HG02759 (cell line): ENCODE results near the gene SEPTIN2.
"Not testable (repeated sequence)": the region's sequence is repeated elsewhere in the genome, so short reads cannot be mapped to it uniquely, and the experiment has no call there.

Experiments
- ATAC-seq: cut with Tn5 transposase; IDR thresholded peaks from one replicate; pipeline ENCODE4 v1.9.1; 2021; ENCODE audit warnings: mild to moderate bottlenecking, moderate library complexity; ENCODE audit not compliant: unreplicated experiment

The SEPTIN2 gene

DNA sequence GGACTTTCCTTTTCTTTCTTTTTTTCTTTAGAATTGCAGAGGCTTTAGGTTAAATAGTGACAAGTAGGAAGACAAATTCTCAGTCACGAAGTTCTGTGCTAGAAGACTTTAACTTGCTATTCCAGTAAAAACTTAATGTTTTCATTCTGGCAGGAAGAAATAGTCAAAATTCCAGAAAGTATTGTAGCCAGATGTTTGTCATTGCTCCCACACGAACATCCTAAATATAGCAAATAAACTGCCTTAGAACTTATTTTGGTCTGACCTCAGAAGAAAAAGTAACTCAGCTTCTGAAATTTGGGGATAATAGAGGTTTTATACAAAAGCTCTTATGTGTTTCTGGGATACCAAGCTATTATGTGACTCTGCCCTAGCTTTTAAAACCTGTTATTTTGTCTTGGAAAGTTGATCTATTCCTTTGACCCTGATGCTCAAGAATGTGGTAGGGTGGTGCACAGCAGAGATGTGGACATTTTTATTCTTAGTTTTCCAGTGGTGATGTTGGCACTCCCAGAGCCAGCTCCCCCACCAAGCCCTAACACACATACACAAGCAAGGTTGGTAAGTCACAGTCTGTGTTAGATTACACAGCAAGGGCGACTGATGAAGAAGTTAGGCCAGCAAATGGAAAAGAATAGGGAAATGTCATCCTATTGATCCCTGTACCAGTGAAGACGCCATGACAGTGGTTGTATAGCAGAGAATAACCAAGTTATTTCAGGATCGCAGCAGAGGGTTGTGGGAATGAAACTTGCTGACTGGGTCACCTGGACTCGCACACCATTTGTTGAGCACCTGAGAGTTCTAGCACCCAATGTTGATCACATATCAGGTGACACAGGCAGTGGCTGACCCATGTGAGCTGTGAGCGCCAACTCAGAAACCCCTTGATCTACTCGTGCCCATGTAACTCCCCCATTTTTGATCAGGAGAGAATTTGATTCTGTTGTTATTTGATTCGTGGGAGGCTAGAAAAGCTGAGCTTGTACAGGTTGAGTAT, 64.1 kb downstream of the SEPTIN2 start:
- no peak for ATAC-seq

DNA sequence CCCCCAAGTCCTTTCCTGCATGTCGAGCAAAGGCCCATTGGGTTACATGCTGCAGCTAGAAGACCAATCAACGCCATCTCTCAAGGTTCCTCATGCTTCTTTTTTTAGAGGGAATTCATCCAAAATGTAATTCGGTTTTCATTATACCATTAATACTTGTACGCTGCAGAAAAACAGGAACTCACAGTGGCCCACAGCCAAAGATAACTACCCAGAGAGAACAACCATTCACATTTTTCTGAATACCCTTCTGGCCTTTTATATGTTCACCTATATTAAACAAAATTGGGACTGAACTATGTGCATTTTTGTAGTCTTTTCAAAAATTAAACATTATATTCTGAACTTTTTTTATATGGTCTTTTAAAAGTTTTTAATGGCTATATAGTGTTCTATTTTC, 66.1 kb downstream of the SEPTIN2 start:
- no peak for ATAC-seq

DNA sequence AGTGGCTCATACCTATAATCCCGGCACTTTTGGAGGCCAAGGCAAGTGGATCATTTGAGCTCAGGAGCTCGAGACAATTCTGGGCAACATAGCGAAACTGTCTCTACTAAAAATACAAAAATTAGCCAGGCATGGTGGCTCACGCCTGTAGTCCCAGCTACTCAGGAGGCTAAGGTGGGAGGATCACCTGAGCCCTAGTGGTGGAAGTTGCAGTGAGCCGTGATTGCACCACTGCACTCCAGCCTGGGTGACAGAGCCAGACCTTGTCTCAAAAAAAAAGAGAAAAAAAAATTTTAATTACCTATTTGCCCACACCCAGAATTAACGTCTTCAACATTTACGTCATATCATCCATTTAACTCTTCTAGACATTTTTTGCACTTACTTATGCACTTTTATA, 69.7 kb downstream of the SEPTIN2 start:
- ATAC-seq: not testable (repeated sequence)

DNA sequence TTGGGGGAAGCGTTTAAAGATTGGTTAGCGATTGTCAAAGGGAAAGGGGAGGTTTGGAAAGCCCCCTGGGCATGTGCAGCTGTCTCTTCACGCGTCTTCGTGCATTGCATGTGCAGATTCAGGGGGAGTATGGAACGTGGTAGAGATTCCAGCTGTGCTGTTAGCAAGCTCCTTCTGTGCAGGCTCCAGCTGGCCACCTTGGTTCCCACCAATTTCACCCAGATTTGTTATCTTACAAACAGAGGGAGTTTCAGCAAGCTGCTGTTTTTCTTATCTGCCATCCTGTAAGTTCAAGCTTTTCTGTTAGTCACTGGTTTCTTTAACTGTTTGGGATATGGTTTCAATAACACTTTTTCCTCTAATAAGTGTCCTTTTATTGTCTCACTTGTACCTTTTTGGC, 70.8 kb downstream of the SEPTIN2 start:
- ATAC-seq: no peak

DNA sequence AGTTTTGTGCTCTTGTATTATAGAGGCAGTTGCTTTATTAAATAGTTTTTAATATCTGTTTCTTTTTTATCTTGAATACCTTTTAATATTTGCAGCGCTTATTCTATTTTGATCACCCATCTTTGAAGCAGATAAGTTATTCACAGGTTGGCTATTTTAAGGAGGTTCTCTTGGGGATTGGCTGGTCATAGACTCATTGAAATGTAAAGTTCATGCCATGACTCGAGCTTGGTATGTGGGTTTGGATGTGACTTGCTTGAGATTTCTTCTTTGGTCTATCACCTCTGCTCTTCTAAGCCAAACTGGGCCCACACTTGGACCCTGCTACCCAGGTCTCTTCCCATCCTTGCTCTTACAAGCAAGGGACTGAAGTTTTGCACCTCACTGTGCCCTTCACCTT, 74.0 kb downstream of the SEPTIN2 start:
- no peak for ATAC-seq

DNA sequence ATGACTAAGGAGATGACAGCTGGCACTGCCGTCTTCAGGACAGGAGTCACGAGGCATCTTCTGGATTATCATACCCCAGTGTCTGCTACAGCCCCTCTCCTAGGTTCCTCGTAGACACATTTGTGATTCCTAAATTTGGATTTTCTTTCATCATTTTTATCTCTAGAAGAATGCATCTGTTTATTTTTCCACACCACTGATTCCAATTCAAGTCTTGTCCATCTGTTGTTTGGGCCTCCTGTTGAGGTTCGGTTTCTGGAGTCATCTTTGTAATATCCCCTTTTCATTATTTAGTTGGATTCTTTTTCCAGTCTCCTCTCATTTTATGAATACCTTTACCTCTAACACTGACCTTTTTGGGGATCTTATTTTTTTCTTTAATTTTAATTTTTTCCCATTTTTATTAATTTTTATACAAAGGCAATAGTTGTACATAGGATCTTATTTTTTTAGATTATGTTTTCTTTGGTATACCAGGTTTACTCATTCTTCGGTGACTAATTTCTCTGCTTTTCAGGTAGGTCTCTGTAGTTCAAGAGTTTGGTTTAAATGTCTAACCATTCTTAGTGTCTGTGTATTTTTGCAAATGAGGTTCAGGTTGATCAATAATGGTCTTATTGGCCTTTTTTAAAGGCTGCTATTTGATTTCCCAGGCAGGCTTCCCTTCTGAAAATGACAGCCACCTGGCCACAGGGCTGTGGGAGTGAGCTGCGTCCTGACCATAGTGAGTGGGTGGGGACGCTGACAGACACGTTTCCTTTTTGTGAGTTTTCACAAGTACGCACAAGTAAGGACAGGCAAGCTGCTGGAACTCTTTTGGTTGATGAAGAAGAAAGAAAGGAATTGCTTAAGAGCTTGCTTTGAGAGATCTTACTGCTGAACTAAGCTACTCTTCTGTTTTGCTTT, 74.8 kb downstream of the SEPTIN2 start:
- ATAC-seq: no peak

DNA sequence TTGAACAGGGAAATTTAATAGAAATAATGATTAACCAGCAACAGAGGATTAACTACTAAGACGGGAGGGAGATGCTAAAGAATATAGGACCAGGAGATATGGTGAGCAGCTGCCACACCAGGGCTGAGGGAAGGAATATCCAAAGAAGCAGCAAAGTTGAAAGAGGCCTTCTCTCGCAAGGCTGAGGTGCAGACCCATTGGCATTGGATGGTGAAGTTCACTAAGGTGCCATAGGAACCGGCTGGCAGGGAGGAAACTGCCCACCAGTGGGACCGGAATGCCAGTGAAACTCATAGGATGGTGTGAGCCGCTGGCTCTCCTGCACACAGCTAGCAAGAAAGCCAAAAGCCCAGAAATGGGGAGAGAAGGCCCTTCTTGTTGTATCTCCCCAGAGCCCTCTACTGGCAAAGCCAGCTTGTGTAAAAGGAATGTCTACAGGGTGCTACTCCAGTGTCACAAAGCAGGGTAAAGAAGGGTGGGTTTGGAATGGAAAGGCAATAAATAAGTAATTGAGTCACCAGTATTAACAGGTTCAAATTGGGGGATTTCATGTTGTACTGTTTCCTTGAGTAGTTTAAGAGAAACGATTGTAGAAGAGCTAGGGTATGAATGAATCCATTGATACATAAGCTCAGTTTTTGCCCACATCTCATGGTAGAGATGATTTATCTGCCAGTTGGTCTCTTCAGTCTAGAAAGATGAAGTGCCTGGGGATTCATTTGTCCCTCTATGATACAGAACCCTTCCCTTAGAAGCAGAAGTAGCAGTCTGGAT, 76.4 kb downstream of the SEPTIN2 start:
- no peak for ATAC-seq

DNA sequence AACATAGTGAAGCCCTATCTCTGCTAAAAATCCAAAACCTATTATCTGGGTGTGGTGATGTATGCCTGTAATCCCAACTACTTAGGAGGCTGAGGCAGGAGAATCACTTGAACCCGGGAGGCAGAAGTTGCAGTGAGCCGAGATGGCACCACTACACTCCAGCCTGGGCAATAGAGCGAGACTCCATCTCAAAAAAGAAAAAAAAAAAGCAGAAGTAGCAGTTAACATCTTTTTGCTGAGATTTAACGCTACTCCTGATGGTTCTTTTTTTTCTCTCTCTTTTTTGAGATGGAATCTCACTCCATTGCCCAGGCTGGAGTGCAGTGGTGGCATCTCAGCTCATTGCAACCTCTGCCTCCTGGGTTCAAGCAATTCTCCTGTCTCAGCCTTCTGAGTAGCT, 77.0 kb downstream of the SEPTIN2 start:
- ATAC-seq: not testable (repeated sequence)

DNA sequence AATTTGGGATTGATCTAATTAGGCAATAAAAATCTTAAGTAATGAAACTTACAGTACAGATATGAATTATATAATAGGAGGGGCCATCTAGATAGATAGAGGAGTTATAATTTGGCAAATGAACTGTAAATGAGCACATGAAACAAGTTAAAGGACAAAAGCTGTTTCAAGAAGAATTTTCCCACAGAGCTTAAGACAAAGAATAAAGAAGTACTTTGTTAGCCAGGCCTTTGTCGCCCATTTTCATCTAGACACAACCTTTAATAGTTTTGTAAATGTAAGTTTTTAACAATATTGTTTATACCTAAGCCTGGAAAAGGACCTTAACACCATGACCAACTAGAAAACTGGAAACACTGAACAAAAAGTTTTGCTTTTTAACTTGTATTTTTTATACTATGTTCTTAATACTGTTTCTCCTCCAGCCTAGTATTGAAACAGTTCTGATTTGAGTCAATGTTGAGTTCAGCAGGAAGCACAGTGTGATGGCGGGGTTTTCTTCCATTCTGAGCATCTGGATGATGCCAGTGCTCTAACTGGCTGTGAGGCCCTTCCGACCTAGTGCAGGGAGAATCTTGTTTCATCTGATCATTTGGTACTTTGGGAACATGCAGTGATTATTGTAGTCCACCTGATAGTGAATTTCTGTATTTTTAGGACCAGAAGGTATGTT, 77.9 kb downstream of the SEPTIN2 start:
- no peak for ATAC-seq

DNA sequence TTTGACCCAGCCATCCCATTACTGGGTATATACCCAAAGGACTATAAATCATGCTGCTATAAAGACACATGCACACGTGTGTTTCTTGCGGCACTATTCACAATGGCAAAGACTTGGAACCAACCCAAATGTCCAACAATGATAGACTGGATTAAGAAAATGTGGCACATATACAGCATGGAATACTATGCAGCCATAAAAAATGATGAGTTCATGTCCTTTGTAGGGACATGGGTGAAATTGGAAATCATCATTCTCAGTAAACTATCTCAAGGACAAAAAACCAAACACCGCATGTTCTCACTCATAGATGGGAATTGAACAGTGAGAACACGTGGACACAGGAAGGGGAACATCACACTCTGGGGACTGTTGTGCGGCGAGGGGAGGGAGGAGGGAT, 81.1 kb downstream of the SEPTIN2 start:
- not testable (repeated sequence) for ATAC-seq

DNA sequence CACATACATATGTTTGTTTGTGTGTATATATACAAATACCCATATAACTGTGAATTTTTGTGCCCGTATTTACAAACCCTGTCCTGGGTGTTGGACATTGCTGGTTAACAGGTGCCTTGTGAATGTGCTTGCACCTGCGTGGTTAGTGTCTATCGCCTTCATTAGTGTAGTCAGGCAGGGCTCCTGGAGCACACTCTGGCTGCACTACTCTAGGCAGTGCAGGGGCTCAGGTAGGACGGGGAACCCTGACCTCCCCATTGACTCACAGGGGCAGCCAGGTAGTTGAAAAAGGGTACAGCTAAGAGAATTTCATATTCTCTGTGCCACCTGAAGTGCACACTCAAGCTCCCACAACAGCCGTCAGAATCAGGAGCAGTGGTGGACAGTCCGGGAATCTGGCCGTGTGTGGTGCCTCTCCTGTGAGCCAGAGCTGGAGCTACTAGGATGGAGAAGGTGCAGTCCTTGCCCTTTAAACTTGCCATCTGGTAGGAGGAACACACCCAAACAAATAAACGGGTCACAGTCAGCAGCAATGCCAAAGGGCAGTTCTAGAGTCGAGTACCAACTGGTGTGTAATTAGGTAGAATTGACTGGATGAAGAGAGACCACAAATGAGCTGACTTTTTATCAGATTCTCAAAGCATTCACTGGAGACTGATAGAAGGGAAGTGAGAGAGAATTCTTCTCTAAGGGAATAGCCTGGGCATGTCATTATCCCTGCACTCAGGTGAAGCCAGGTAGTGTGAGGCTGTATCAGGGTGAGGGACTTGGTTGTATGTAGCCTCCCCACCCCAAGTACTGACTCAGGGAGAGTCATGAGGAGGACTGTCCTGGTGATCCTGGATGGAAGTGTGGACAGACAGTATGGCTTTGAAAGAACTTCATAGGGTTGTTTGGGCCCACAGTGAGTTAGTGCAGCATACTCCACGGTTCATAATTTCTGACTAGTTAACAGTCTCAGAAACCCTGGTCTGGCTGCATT, 84.5 kb downstream of the SEPTIN2 start:
- no peak for ATAC-seq
